ENCODE results near the gene NOTO.

Gene NOTO

DNA sequence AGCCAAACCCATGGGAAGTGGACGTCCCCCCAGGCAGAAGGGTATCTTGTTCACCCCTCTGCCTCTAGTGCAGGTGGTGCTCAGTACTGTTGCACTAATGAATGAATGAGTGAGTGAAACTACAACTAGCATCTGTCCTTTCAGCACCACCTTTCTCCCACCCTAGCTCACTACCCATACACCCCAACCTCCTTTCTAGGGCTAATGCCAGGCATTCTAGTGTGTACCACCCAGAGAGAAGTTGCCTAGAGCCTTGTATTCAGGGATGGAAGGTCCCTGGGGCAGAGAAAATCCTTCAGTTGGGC lies 54.2 kb downstream of the NOTO start:
- H3K4me3 Mint-ChIP-seq = no peak overlapping the region
- no peaks in the 10 kb centered on the region for H3K9me3 Mint-ChIP-seq
- H3K4me1 Mint-ChIP-seq = peaks cover 10% of the 10 kb centered on the region
- peak overlapping the region; percentile 8 for H3K27ac Mint-ChIP-seq
- no peaks in the 10 kb centered on the region for H3K27me3 Mint-ChIP-seq
- H3K36me3 Mint-ChIP-seq = peaks cover 47% of the 10 kb centered on the region
- no peak for ATAC-seq

- Mint-ChIP-seq H3K27me3 (no peaks in the 10 kb centered on the region), H3K9me3 (no peaks in the 10 kb centered on the region), H3K27ac (peak overlapping the region; percentile 8), H3K4me3 (no peak overlapping the region), H3K4me1 (peaks cover 10% of the 10 kb centered on the region), H3K36me3 (peaks cover 46% of the 10 kb centered on the region)
- no peak for ATAC-seq
Observed at GRCh38 chr2:73257021-73257420, 54.6 kb downstream of the NOTO start.

DNA sequence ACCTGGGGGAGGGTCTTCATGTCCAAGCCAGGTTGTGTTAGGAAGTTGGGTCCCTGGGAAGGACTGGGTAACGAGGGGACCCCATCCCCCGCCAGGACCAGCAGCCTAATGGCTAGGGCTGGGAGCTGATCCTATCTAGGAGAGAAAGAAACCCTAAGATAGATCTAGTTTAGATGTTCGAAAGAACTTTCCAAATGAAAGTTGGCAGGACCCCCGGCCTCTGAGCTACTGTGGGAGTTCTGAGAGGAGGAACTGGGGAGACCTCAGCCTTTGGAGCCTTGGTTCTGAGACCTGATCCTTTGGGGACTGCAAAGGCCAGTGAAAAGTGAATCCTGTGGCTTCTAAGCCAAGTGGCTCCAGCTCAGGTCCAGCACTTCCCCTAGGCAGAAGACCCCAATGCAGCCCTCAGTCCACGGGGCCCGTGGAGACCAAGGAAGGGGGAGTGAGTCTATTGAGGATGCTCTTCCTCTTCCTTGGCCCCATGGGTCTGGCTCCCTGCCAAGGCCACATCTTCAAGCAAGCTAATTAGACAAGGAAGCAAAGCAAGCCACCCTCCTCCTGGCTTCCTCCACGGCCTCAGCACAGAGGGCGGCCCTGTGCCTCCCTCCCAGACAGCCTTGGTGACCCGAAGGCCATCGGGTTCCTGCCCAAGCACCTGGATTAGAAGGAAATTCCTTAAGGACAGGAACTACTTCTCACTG lies 55.2 kb downstream of the NOTO start:
- Mint-ChIP-seq H3K4me1 (peaks cover 10% of the 10 kb centered on the region), H3K36me3 (peaks cover 40% of the 10 kb centered on the region), H3K9me3 (no peaks in the 10 kb centered on the region), H3K27ac (peak overlapping the region; percentile 8), H3K4me3 (no peak overlapping the region), H3K27me3 (no peaks in the 10 kb centered on the region)
- ATAC-seq = no peak

DNA sequence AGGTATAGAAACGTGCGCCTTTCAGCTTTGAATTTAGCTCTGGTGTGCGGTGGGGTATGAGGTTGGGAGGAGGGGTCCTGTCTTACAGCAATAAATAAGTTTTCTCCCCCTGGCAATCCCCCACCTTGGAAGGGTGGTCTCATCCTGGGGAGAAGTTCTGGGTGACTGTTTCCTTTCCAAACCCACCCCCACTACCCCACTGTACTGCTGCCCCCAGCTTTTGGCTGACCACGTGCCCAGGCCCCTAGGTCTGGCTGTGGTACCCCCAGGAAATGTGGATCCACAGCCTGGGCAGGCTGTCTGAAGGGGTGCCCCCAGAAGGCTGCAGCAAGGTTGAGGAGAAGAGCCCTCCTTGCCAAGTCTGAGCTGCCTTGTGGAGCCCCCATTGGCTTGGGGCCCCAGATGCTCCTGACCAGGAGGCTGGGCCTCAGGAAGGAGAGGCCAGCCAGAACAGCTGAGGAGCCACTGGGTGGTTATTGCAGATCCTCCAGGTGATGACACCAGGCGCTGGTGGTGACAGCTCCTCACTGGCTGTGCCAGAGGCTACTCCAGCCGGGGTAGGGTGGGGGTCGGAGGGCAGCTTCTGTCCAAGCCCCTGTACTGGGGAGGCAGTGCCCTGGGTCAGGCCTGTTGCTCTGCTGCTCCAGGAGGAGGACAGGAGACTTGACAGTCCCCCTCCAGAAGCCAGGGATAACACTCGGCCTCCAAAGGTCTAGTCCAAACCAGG lies 56.0 kb downstream of the NOTO start:
- Mint-ChIP-seq H3K4me3 (no peak overlapping the region), H3K36me3 (peaks cover 37% of the 10 kb centered on the region), H3K9me3 (no peaks in the 10 kb centered on the region), H3K27ac (no peak overlapping the region), H3K4me1 (peaks cover 10% of the 10 kb centered on the region), H3K27me3 (no peaks in the 10 kb centered on the region)
- ATAC-seq = no peak

DNA sequence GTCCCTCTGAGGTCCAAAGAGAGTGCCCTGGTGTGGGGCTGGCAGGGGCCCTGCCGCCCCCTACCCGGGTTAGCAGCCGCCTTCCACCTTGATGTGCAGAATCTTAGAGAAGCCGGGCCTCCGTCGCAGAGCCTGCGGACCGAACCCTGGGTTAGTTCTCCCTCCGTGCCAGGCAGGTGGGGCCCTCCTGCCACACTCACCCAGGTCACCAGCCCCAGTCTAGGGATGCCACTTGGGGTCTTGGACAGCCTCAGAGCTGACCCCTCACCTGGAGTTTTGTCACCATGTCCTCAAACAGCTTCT lies 56.5 kb downstream of the NOTO start:
- Mint-ChIP-seq H3K27ac (no peak overlapping the region), H3K4me1 (peaks cover 10% of the 10 kb centered on the region), H3K36me3 (peaks cover 38% of the 10 kb centered on the region), H3K4me3 (no peak overlapping the region), H3K9me3 (no peaks in the 10 kb centered on the region), H3K27me3 (no peaks in the 10 kb centered on the region)
- ATAC-seq = no peak

DNA sequence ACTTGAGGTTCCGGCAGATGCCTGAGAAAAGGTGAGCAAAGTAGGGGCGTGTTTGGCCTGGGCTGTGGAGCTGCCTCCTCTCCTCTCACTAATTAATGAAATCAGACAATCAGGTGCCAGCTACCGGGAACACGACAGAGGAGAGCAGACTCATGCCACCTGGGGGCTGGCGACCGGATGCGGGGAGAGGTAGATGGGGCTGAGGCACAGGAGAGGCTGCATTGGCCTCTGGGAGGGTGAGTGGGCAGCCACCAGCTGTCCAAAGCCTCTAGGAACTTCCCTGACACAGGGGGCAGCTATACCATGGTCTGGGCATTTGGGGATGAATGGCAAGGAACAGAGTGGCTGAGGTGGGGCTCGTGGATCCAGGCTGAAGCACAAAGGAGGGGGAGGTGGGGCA lies 56.9 kb downstream of the NOTO start:
- no peak overlapping the region for H3K27ac Mint-ChIP-seq
- H3K4me1 Mint-ChIP-seq = peaks cover 10% of the 10 kb centered on the region
- no peaks in the 10 kb centered on the region for H3K9me3 Mint-ChIP-seq
- ATAC-seq = no peak
- H3K36me3 Mint-ChIP-seq = peaks cover 42% of the 10 kb centered on the region
- no peak overlapping the region for H3K4me3 Mint-ChIP-seq
- no peaks in the 10 kb centered on the region for H3K27me3 Mint-ChIP-seq

GRCh38 chr2:73259704-73260337 lies 57.4 kb downstream of the NOTO start:
- H3K9me3 Mint-ChIP-seq = no peaks in the 10 kb centered on the region
- no peak overlapping the region for H3K4me3 Mint-ChIP-seq
- peaks cover 39% of the 10 kb centered on the region for H3K36me3 Mint-ChIP-seq
- ATAC-seq = no peak
- no peaks in the 10 kb centered on the region for H3K27me3 Mint-ChIP-seq
- peaks cover 10% of the 10 kb centered on the region for H3K4me1 Mint-ChIP-seq
- no peak overlapping the region for H3K27ac Mint-ChIP-seq

DNA sequence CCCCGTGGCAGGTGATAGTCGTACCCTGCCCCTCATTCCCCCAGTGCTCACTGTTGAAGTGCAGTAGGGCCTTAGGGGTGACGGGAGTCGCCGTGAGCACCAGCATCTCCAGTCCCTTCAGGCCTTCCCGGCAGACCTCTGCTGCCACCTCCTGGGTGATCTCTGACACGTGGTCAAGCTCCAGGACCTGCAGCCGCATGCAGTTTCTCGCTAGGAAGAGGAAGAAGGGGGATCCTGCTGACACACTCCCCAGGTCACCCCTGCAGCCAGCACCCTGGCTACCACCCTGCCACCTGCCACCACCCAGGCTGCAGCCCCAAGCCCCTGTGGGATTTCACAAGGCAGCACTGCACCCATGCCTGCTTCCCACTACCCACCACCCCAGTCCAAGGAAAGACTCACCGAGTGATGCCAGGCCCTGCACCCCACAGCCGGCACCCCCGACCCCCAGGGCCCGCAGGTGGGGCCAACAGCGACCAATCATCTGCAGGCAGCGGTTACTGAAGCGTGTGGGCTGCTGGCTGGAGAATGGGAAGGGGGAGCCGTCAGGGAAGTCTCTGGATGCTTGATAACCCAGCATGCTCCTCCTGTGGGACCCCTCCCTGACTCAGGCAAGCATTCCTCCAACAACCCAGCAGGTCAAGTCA lies 58.1 kb downstream of the NOTO start:
- no peak overlapping the region for H3K27ac Mint-ChIP-seq
- peaks cover 6% of the 10 kb centered on the region for H3K4me1 Mint-ChIP-seq
- peaks cover 32% of the 10 kb centered on the region for H3K36me3 Mint-ChIP-seq
- no peaks in the 10 kb centered on the region for H3K27me3 Mint-ChIP-seq
- H3K4me3 Mint-ChIP-seq = no peak overlapping the region
- ATAC-seq = no peak
- H3K9me3 Mint-ChIP-seq = no peaks in the 10 kb centered on the region

Measured in stimulated activated memory B cell treated with anti-CD40 and anti-IgM and Interleukin-4, amounts not matched to agents 10 μg/mL and 1 μg/mL and 100 μg/mL, for 72 hours (primary cell).